ENCODE data around the gene UBAC2. TPM values are rescaled to one million over a fixed set of nuclear protein-coding genes. Genes with fewer than 3 reads are reported as not detected.

UBAC2 gene
- polyA plus RNA-seq, 12 donors = 55.0 to 125 (median 89.2) TPM; not detected in 1

DNA sequence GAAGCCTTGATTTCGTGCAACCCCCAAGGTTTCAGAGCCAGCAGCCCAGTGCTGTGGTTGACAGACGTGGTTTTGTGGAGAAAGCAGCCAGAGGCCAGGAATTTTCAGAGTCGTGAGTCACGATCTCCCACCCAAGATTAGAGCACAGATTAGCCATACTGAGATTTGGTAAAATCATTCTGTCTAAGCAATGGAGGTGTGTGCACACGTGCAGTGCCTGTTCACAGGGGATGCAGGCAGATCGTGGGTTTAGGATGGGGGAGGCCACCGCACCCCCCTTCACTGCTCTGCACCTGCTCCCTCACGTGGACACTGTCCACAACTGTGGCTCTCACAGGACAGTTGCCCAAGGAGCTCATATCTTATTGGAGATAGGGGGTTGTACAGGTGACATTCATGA lies 153.2 kb downstream of the UBAC2 start:
- DNase-seq = no peak

DNA sequence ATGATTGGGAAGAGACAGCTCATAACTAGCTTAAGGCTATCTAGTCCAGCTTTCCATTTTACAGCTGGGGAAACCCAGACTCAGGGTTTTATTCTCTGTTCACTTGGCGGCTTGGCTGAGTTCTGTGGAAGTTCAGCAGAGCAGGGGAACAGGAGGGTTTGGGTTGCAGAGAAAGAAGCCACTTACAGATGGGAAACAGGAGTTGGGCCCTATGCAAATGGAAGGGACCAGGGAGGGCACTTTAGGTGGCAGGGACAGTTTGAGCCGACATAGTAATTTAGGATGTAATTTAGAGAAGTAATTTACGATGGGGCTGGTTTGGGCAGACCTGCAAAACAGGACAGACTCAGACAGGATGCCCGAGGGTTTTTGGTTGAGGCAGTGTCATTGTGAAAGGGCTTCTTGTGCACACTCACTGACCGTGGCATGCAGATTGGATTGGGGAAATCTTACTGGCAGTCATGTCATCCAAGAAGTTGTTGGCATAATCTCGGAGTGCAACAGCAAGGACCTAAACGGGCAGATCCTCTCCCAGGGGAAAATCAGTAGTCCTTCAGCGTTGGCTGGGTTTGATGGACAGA lies 153.8 kb downstream of the UBAC2 start:
- DNase-seq = no peak

DNA sequence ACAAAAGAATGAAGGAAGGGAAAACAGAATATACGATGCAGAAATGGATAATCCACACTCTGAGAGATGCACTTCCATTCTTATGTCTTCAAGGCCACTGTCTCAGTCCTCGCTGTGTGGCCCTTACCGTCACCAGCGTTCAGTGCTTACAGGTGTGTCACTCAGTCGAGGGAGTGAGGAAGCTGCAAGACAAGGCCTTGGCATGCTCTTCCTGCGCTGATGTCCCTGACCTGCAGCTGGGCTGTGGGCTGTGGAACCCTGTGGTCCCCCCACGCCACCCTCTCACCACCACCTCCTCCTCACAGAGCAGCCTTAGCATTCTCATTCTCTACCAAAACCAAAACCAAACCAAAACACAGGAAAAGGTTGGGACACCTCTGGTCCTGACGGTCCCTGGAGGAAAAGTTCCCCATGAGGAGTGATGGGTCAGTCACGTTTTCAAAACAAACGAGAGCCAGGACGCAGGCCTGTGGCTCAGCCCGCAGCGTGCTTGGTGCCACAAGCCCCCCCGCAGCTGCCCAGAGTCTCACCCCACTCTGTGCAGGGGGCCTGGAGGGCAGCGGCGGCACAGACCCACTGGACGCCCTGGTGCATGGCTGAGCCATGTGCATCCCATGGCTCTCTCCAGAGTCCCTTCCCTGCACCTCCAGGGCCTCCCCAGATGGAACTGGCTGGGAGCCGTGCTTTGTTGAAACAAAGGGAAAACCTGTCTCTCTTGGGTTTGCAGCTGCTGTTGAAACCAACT lies 154.8 kb downstream of the UBAC2 start:
- no peak for DNase-seq

DNA sequence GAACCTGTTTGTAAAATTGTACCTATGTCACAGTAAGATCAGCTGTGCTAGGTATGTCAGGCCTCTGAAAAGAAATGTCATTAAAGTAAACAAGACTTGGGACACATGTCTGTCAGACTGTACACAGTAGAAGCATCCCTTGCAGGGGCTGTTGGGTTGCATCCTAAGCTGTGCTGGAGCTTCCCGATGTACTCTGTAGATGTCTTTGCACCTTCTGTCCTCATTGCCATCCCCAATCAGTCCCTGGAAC lies 155.3 kb downstream of the UBAC2 start:
- DNase-seq = no peak

DNA sequence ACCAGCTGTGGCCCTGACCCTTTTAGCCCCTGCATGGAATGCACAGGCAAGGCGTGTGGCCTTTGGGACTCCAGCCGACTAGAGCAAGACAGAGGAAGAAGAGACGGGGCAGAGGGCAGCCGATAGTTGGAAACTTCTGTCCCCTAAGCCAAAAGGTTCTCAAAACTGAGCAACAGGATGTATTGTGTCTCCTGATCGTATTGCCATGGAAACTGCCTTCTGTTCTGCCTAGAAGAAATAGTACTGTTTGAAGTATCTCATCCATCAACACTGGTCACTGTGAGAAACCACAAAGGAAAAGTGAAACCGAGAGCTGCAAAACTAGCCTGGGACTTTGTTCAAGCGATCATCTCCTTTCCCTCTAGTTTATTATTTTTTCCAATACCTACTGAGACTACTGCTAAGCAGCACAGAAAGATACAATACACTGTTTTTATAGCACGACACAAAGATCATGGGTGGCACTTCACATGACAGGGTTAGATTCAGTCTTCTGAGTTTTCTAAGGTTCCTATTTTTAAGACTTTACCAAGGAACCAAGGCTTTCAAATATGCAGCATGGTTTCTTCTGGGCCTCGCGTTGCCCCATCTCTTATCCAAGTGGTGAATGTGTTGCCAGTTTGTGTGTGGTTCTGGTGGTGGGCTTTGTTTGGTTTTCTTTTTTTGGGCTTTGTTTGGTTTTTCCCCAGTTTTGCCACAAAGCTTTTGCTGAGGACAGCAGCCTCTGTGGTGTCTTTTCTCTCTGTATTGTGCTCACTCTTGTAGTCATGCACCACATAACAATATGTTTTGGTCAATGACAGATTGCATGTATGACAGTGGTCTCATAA lies 155.8 kb downstream of the UBAC2 start:
- peak; percentile 37 for DNase-seq

DNA sequence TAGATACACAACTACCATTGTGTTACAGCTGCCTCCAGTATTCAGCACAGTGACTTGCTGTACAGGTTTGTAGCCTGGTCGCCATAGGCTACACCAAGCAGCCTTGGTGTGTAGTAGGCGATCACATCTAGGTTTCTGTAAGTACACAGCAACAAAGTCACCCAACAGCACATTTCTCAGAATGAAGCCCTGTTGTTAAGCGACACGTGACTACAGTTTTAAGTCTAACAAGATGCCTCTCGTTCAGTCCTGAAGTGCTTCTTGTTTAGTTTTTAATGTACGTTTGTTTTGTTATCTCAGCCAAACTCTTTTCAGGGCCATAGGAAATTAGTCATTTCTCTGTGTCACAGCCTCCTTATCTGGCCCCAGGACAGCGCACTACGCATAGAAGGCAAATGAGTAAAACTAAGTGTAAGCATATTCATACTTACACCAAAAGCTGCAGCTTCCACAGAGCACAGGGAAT lies 156.5 kb downstream of the UBAC2 start:
- no peak for DNase-seq

DNA sequence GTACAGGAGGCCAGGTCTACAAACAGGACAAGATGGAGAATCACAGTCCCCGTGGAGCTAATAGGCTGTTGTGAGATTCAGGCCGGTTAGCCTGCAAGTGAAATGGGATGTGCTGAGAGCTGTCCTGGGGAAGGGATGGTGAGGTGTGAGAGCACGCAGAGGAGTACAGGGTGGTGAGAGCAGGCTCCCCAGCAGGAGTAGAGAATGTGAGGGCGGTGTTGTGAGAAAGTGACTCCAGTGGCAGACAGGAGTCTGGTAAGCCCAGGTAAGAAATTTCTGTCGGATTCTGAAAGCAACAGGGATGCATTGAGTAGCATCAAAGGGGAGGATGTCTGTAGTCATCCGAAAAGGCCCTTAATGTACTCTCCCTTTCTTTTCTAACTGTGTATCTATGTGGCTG lies 157.3 kb downstream of the UBAC2 start:
- DNase-seq = no peak

DNA sequence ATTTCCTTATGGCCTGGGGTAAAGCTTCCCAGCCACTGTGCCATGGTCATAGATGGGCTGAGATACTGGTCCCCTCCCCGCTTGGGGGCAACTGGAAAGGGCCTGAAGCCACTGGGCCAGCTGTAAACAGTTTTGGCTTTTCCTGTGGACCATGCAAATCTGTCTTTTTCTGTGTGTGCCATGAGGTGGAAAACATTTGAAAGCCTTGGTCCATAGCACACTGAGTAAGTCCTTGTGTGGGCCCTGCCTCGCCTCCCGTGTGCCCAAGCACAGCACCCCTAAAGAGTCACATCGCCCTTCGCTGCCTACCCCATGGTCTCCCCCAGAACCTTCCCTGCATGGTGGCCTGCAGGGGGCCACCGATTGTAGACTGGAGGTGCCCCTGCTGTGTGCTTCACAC lies 158.9 kb downstream of the UBAC2 start:
- no peak for DNase-seq

DNA sequence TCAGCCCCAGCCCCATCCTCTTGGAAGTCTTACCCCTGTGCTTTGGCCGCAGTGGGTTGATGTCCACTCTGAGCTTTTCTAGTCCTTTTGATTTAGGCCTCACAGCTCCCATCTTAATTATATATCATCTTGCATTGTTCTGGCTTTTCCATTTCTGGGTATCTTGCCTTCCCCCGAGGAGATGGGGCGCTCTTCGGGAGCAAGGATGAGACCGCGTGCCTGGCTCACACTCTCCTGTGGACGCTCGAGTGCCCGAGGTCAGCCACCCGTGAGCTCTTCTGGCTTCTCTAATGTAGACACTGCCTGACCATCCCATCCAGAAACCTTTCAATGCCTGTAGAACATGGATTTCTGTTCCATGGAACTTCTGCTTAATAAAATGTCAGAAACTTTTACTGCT lies 160.0 kb downstream of the UBAC2 start:
- no peak for DNase-seq

DNA sequence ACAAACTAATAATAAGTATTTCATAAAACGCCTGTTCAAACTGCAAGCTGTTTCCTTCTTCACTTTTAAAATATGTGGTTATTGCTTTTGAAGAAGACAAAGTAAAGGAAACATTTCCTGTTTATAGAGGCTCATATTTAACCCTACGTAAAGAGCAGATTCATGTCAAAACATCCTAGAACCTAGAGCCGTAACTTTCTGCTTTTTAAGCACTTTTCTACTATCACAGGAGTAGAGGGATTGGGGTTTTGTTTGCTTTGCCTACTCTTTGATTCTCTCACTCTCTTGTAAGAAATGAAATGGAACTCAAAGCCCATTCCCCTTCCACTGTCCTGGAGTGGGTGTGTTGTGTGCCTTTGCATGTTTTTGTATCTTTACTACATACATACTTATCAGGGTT lies 160.5 kb downstream of the UBAC2 start:
- DNase-seq = no peak

DNA sequence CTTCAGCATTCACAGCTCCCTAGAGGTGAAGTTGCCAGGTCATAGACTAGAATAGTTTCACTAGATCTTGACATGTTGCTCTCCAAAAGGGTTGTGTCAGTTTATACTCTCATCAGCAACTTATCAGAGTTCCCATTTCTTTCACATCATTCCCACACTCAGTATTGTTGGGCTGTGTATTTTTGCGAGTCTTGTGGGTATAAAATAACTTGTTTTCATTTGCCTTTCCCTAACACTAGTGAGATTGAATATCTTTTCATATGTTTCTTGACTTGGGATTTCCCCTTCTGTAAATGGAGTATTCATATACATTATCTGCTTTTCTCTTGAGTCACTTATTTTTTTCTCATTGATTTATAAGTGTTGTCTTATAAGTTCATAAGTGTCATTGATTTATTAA lies 161.7 kb downstream of the UBAC2 start:
- no peak for DNase-seq

DNA sequence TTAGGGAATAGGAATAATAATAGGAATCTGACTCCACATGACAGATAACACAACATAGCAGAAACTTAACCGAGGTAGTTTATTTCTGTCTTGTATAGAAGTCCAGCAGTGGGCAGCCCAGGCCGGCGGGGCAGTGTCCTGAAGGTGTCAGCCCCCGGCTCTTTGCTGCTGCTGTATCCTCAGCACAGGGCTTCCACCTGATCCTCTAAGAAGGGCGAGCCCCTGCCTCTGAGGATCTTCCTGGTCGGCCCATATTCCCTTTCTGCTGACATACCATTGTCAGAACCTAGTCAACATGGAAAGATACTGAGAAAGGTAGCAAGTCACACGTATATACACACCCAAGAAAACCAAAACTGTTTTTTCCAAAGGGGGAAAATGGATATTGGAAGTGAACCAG lies 162.7 kb downstream of the UBAC2 start:
- DNase-seq = no peak

DNA sequence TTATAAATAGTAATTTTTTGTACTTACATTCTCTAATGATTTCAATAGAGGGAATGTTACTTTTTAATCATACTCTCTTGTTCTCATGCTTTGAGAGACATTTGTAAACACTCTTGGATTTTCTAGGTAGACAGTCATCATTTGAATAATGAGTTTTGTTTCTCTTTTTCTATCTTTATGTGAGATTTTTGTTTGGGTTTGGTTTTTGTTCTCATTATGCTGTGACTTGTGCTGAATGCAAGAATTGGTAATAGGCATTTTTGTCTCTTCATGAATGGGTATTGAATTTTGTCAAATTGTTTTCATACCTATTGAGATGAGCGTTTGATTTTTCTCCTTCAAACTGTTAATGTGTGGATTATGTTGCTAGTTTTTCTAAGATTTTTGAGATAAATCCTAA lies 163.3 kb downstream of the UBAC2 start:
- no peak for DNase-seq

DNA sequence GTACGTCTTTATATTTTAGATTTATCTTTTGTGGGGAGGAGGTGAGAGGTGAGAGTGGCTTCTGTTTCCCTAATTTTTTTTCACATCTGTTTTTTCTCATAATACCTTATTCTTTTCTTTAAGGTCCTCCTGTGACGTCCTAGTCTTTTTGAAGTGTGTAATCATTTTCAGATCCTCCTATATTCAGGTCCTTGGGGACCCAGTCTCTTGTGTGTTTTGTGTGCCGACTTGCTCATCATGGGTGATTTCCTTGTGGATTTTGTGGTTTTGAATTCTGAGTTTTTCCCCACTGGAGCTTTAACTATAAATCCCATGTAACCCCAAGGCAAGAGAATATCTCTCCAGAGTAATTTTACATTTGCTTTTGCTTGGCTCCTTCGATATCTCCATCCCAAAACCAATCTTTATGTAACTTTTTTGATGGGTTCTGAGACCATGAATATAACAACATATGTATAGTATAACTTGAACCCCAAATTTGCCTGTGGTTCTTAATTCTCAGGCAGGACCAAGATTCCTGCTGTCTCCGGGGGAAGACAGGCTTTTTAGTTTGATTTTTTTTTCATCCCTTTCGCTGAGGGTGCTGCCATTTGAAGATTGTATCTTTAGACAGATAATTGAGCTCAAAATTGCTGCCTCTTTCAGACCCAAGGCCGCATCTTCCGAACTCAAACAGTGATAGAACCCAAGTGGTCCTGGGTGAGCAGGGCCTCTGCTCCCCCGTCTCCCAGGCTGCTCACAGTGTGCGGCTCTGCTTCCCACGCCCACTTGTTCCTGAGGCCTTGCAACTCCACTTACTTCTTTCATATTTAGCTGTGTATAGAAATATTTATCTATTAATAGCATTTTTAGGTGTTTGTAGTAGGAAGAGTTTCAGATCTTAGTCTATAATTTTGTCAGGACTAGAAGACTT lies 165.7 kb downstream of the UBAC2 start:
- no peak for DNase-seq

DNA sequence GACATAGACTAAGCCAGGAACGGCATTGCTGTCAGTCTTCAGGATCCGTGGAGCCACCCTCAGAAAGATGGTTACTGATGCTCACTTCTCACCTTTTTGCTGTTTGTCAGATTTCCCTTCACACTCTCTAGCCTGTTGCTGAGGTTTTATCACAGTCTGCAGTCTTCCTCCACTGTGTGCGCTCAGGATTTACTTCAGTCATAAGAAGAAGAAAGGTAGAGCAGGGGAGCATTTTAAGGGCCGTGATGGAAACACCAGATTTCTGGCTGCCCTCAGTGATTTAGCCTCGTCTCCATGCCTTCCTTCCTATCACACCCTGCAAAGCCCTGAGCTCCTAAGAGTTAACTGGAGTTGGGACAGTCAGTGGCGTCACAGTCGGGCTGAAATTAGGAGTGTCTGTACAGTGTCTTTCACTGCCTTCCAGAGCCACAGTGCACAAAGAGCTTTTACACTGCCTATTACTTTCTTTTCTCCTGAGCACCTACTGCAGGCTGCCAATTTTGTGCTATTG lies 166.5 kb downstream of the UBAC2 start:
- DNase-seq = no peak

DNA sequence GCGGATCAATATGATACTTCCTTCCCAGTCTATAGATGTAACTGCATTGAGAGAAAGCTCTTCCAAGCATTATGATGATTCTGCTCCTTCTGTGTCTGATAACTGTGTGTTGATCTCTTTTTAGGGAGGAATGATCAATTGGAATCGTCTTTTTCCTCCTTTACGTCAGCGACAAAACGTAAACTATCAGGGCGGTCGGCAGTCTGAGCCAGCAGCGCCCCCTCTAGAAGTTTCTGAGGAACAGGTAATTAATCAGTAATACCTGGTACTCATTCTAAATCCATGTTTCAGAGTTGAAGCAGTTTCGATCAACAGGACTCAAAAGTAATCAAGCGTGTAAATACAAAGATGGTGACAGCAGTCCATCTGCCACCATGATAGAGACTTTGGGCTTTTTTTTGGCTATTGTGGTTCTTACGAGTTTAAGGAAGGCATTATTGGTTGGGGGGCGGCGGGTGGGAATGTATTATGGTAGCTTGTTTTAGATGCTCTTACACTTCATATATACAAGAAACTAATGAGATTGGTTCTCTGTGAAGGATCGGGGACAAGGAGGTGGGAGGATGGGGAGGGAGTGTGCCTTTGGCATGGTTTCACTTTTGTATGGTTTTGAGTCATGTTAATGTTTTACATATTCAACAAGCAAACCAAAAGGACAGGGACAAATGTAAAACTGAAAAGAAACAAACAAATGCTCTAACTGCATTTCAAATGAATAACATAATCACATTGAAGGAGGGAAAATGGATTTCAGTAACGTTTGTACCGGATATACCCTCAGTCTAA lies 167.2 kb downstream of the UBAC2 start:
- no peak for DNase-seq

DNA sequence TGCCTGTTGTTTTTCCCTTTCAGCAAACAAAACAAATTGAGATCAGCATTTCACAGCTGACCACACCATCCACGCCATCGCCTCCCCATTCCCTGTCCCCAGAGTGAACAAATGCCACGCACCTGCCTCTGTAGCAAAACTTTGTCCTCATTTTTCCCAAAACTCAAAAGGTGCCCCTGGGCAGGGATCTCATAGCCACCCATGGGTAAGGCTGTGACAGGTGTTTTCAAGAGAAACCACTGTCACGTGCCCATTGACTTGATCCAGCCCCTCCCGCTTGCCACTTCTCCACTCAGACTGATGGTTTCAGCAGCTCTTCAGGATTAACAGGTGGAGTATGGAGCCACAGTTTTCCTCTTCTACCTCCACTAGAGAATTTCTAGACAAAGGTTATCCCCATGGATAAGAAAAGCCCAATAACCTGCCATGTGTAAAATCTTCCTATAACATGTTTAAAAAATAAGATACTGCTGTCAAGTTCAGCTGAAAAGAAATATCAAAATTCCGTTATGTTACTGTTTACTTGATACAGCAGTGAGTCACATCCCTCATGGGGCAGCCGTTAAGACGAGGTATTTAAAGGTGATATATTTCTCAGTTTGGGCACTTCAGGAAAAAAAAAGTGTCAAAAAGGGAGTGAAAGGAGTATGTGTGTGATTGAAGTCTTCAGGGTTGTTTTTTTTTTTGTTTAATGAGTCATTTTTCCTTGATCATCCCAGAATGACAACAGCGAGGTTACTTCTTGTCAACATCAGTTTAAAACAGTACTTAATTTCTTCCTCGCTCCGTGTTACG lies 170.0 kb downstream of the UBAC2 start:
- no peak for DNase-seq

DNA sequence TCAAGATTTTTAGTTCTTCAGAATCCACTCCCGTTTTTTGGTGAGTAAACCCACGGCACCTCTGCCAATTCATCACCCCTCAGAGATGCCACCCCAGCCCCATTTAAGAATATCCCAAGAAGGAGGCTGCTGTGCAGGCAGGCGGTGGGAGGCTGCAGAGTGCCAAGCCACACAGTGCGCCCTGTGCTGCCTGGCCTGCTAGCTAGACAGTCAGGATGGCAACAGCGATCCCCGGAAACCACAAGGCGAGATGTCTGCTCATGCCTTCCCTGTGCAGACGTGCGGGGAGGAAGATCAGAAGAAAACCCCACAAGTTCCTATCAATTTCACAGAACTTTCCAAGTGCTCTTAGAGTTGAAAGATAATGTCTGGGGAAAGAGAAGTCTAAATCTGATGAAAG lies 171.3 kb downstream of the UBAC2 start:
- no peak for DNase-seq

DNA sequence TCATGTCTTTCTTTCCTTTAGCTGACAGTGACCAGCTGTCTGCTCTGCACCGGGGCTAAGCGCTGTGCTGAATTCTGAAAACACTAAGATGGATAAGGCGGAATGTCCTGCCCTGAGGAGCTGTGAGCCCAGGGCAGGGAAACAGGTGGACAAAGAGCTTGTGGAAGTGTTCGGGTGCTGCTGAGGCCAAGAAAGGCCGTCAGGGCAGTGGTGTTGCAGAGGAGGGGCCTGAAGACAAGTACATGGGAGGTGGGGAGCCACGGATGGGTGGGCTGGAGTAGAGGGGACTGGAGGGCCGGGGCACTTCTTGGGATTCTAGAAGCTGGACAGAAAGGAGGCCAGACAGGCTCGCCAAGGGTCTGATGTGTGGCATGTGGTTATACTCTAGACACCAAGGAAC lies 172.8 kb downstream of the UBAC2 start:
- no peak for DNase-seq
